ENCODE data around the gene PPP1R1C.

- TF ChIP-seq CTCF (IDR thresholded peaks at IDR 0.05) (no peak), EZH2 (IDR thresholded peaks at IDR 0.05; ENCODE audit: borderline replicate concordance, insufficient read depth, low read depth, low read length, poor library complexity, severe bottlenecking) (no peak)
Measured at GRCh38 chr2:182004945-182005520, 19.4 kb downstream of the PPP1R1C start.
